B cell (primary cell): ENCODE results near the gene SIRT3. TPM values are rescaled to one million over a fixed set of nuclear protein-coding genes. Genes with fewer than 3 reads are reported as not detected.
A peak's percentile ranks its signal among the peaks of the same experiment; 100 is the strongest.

ENCODE experiments used
- ATAC-seq: fragments of 200-7000 bp; cut with Tn5 transposase; one replicate; pipeline ENCODE4 v1.10.0; 2021; ENCODE audit warnings: low read depth, mild to moderate bottlenecking, moderate number of reproducible peaks, moderate library complexity
- CTCF ChIA-PET: fragments of 350-600 bp; sonication (Branson Sonifier 250); formaldehyde crosslinking; loops from one replicate; lab custom pipeline; 2021; ENCODE audit warnings: antibody characterized with exemption, inconsistent platforms; lab: Charles Lee
- POLR2A ChIA-PET: fragments of 350-600 bp; sonication (Branson Sonifier 250); formaldehyde crosslinking; loops from one replicate; lab custom pipeline; 2021; ENCODE audit warnings: antibody characterized with exemption; lab: Charles Lee
- DNase-seq: peaks from one replicate; pipeline ENCODE4 v3.0.0; 2013
- H2AFZ ChIP-seq: 2 replicates; pipeline ENCODE4 v1.6.1; 2012; ENCODE audit warnings: mild to moderate bottlenecking, low read depth, low read length; ENCODE audit not compliant: insufficient read depth, poor library complexity, severe bottlenecking
- H3K27ac ChIP-seq, 2 donors: 1 replicate in 1 of 2; 2 replicates in 1 of 2; pipeline ENCODE4 v1.5.1; 2012 to 2013; ENCODE audit warnings: low read length in 2 of 2, mild to moderate bottlenecking in 2 of 2, moderate library complexity in 1 of 2
- H3K27me3 ChIP-seq, 4 experiments: fragments of 200-600 bp in 1 of 4; sonication (generic) in 1 of 4; replicated peaks in 1 of 4; 1 replicate in 2 of 4; 2 replicates in 2 of 4; pipeline versions ENCODE4 v1.6.1 to v1.7.0; 2013 to 2016; ENCODE audit warnings: low read length in 3 of 4, mild to moderate bottlenecking in 2 of 4, mixed read lengths in 1 of 4, moderate library complexity in 1 of 4; ENCODE audit not compliant: insufficient read depth in 4 of 4, control insufficient read depth in 3 of 4; ENCODE audit errors: control extremely low read depth in 1 of 4
- H3K36me3 ChIP-seq, 2 experiments: replicated peaks in 1 of 2; 1 replicate in 1 of 2; 2 replicates in 1 of 2; pipeline versions ENCODE4 v1.6.1 to v1.7.1; 2013; ENCODE audit warnings: low read length in 1 of 2; ENCODE audit not compliant: insufficient read depth in 2 of 2, control insufficient read depth in 1 of 2; ENCODE audit errors: control extremely low read depth in 1 of 2, extremely low read depth in 1 of 2
- H3K4me1 ChIP-seq, 2 donors: fragments of 200-600 bp in 1 of 2; sonication (generic) in 1 of 2; 1 replicate in 1 of 2; 2 replicates in 1 of 2; pipeline versions ENCODE4 v1.5.1 to v1.6.1; 2013 to 2017; ENCODE audit warnings: low read length in 2 of 2; ENCODE audit not compliant: control insufficient read depth in 2 of 2, insufficient read depth in 2 of 2
- H3K4me2 ChIP-seq: replicated peaks from 2 replicates; pipeline ENCODE3; 2012; ENCODE audit warnings: mild to moderate bottlenecking, low read depth, low read length; ENCODE audit not compliant: poor library complexity, severe bottlenecking
- H3K4me3 ChIP-seq, 5 experiments: fragments of 200-600 bp in 1 of 5; sonication (generic) in 1 of 5; 1 replicate in 3 of 5; 2 replicates in 2 of 5; pipeline versions ENCODE4 v1.5.1 to v1.7.0; 2011 to 2016; ENCODE audit warnings: low read length in 4 of 5, mild to moderate bottlenecking in 4 of 5, low read depth in 2 of 5, control low read depth in 1 of 5, moderate library complexity in 1 of 5; ENCODE audit not compliant: insufficient read depth in 1 of 5; ENCODE audit errors: control extremely low read depth in 1 of 5, extremely low read depth in 1 of 5
- H3K79me2 ChIP-seq: fragments of 200-600 bp; sonication (generic); one replicate; pipeline ENCODE4 v1.6.0; 2016; ENCODE audit warnings: low read length; ENCODE audit not compliant: control insufficient read depth, insufficient read depth
- H3K9ac ChIP-seq: fragments of 200-600 bp; sonication (generic); 2 replicates; pipeline ENCODE4 v1.6.1; 2017; ENCODE audit warnings: mild to moderate bottlenecking, low read length, moderate library complexity
- H3K9me3 ChIP-seq, 3 donors: one replicate each; pipeline versions ENCODE4 v1.6.1 to v1.7.1; 2013; ENCODE audit warnings: low read length in 2 of 3; ENCODE audit not compliant: control insufficient read depth in 2 of 3, insufficient read depth in 1 of 3; ENCODE audit errors: control extremely low read depth in 1 of 3
- H4K20me1 ChIP-seq: 2 replicates; pipeline ENCODE4 v1.6.0; 2012; ENCODE audit warnings: mild to moderate bottlenecking, low read length; ENCODE audit not compliant: insufficient read depth, control insufficient read depth, poor library complexity, severe bottlenecking
- H3K27ac Mint-ChIP-seq: one replicate; pipeline ENCODE4 v1.8.0; 2021; ENCODE audit warnings: mixed read lengths
- H3K27me3 Mint-ChIP-seq: one replicate; pipeline ENCODE4 v1.8.0; 2021; ENCODE audit warnings: mixed read lengths
- H3K4me1 Mint-ChIP-seq: one replicate; pipeline ENCODE4 v1.8.0; 2021; ENCODE audit warnings: mixed read lengths
- H3K4me3 Mint-ChIP-seq: one replicate; pipeline ENCODE4 v1.8.0; 2021; ENCODE audit warnings: mixed read lengths
- H3K9me3 Mint-ChIP-seq: one replicate; pipeline ENCODE4 v1.8.0; 2022; ENCODE audit warnings: mixed read lengths; ENCODE audit not compliant: insufficient read depth
- EZH2 ChIP-seq: IDR thresholded peaks from 2 replicates; pipeline ENCODE4 v1.6.1; 2012; ENCODE audit warnings: borderline replicate concordance, low read depth, mild to moderate bottlenecking, moderate library complexity, low read length; ENCODE audit not compliant: insufficient read depth, poor library complexity, severe bottlenecking
- WGBS: methylation state at CpG from one replicate; pipeline ENCODE4 v1.1.5; 2013; ENCODE audit warnings: missing lambda C conversion rate; ENCODE audit not compliant: insufficient coverage; 5-methylcytosine and 5-hydroxymethylcytosine counted together
- intact Hi-C: fragments of 100-400 bp; cut with micrococcal nuclease; formaldehyde crosslinking; loops from one replicate; pipeline ENCODE4 v1.10.0; 2022
- polyA plus RNA-seq: library from polyadenylated mRNA; depleted of rRNA; stranded (reverse); fragments of >200 nt; gene quantifications from 2 replicates; pipeline ENCODE4 v1.2.3, GENCODE V29; 2012
- total RNA-seq, 2 donors: library from RNA; stranded (reverse); fragments of 120-200 nt in 1 of 2; gene quantifications; 1 replicate in 1 of 2; 2 replicates in 1 of 2; pipeline versions ENCODE4 v1.2.3 to v1.2.4, GENCODE V29; 2013 to 2022
- TF ChIP-seq, protein P1 (sequence below): fragments of 200-600 bp; IDR thresholded peaks from one replicate; pipeline ENCODE4 v1.8.0; 2022; ENCODE audit warnings: antibody characterized with exemption, mild to moderate bottlenecking

Gene SIRT3
- total and polyA plus RNA-seq, 2 donors (not counting 1 experiment from before 2014, with no cell fraction given) = 22.9 to 27.9 TPM

DNA sequence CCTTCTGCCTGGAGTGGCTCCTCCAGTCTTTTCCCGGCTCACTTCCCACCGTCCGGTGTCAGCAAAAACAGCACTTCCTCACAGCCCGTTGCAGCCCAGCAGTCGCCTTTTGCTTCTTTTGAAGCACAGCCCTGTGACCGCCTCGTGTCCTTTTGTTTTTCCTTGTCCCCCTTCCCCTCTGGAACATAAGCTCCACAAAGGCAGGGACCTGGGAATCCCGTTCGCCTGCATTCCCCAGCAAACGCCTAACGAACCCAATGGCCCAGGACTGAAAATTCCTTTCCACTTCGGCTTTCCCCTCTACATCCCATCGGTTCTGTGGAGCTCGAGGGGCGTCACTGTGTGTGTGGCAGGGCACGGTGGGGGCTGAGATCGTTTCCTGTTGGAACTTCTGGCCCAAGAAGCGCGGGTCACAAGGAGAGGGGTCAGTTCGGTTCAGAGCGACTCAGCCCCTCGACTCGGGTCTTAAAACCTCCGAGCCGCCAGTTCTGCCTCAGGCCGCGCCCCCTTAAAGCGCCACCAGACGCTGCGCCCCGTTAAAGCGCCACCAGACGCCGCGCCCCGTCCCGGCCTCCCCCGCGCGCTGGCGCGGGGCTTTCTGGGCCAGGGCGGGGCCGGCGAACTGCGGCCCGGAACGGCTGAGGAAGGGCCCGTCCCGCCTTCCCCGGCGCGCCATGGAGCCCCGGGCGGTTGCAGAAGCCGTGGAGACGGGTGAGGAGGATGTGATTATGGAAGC is 27.8 kb downstream of the SIRT3 start:
- Histone ChIP-seq H3K4me1 (peaks cover 26 to 43% of the 10 kb centered on the region in 2 donors), H3K27ac (peak overlapping the region; percentile 96 to 98), H3K4me3 (peak overlapping the region; percentile 65 to 91 (median 89)), H3K36me3 (peaks cover 0 to 61% of the 10 kb centered on the region in 2 experiments), H3K4me2 (peak overlapping the region; percentile 90), H3K27me3 (no peaks in the 10 kb centered on the region), H2AFZ (peak overlapping the region; percentile 69), H3K9ac (peak overlapping the region; percentile 90), H3K9me3 (no peaks in the 10 kb centered on the region), H4K20me1 (peaks cover 79% of the 10 kb centered on the region), H3K79me2 (peaks cover 64% of the 10 kb centered on the region)
- CTCF ChIA-PET = interaction anchor here (1.0 to 4.0 kb wide), 4 partner anchors 27 to 242 kb away, joined by 3 to 33 read pairs (median 4); partner anchors contain the start of genes PSMD13, PTDSS2 and SIRT3
- Mint-ChIP-seq H3K4me3 (peak overlapping the region; percentile 98), H3K9me3 (no peaks in the 10 kb centered on the region), H3K4me1 (peaks cover 49% of the 10 kb centered on the region), H3K27ac (peak overlapping the region; percentile 100), H3K27me3 (no peaks in the 10 kb centered on the region)
- TF ChIP-seq, protein P1, sequence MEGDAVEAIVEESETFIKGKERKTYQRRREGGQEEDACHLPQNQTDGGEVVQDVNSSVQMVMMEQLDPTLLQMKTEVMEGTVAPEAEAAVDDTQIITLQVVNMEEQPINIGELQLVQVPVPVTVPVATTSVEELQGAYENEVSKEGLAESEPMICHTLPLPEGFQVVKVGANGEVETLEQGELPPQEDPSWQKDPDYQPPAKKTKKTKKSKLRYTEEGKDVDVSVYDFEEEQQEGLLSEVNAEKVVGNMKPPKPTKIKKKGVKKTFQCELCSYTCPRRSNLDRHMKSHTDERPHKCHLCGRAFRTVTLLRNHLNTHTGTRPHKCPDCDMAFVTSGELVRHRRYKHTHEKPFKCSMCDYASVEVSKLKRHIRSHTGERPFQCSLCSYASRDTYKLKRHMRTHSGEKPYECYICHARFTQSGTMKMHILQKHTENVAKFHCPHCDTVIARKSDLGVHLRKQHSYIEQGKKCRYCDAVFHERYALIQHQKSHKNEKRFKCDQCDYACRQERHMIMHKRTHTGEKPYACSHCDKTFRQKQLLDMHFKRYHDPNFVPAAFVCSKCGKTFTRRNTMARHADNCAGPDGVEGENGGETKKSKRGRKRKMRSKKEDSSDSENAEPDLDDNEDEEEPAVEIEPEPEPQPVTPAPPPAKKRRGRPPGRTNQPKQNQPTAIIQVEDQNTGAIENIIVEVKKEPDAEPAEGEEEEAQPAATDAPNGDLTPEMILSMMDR = no peak
- no peak for TF ChIP-seq EZH2
- ATAC-seq (peak; percentile 60), DNase-seq (peak; percentile 90)
- under 1% methylated on average over 52 of the region's 57 CpGs for WGBS
- intact Hi-C loops = loop anchor here (1.0 to 5.0 kb wide), 3 partner anchors 240 to 589 kb away; partner anchors contain the start of genes HRAS, LRRC56 and SLC25A22
- POLR2A ChIA-PET = interaction anchor here (1.5 to 3.2 kb wide), 7 partner anchors 28 to 242 kb away, joined by 3 to 25 read pairs (median 10); partner anchors contain the start of genes PSMD13, PTDSS2 and SIRT3
